B cell (primary cell): ENCODE measurements around the gene DGCR2. TPM values are rescaled to one million over a fixed set of nuclear protein-coding genes. Genes with fewer than 3 reads are reported as not detected.

ENCODE experiments used
- ATAC-seq: fragments of 200-7000 bp; cut with Tn5 transposase; one replicate; pipeline ENCODE4 v1.10.0; 2021; ENCODE audit warnings: low read depth, mild to moderate bottlenecking, moderate number of reproducible peaks, moderate library complexity
- CTCF ChIA-PET: fragments of 350-600 bp; sonication (Branson Sonifier 250); formaldehyde crosslinking; loops from one replicate; lab custom pipeline; 2021; ENCODE audit warnings: antibody characterized with exemption, inconsistent platforms; lab: Charles Lee
- POLR2A ChIA-PET: fragments of 350-600 bp; sonication (Branson Sonifier 250); formaldehyde crosslinking; loops from one replicate; lab custom pipeline; 2021; ENCODE audit warnings: antibody characterized with exemption; lab: Charles Lee
- DNase-seq: peaks from one replicate; pipeline ENCODE4 v3.0.0; 2013
- H2AFZ ChIP-seq: 2 replicates; pipeline ENCODE4 v1.6.1; 2012; ENCODE audit warnings: mild to moderate bottlenecking, low read depth, low read length; ENCODE audit not compliant: insufficient read depth, poor library complexity, severe bottlenecking
- H3K27ac ChIP-seq, 2 donors: 1 replicate in 1 of 2; 2 replicates in 1 of 2; pipeline ENCODE4 v1.5.1; 2012 to 2013; ENCODE audit warnings: low read length in 2 of 2, mild to moderate bottlenecking in 2 of 2, moderate library complexity in 1 of 2
- H3K27me3 ChIP-seq, 4 experiments: fragments of 200-600 bp in 1 of 4; sonication (generic) in 1 of 4; replicated peaks in 1 of 4; 1 replicate in 2 of 4; 2 replicates in 2 of 4; pipeline versions ENCODE4 v1.6.1 to v1.7.0; 2013 to 2016; ENCODE audit warnings: low read length in 3 of 4, mild to moderate bottlenecking in 2 of 4, mixed read lengths in 1 of 4, moderate library complexity in 1 of 4; ENCODE audit not compliant: insufficient read depth in 4 of 4, control insufficient read depth in 3 of 4; ENCODE audit errors: control extremely low read depth in 1 of 4
- H3K36me3 ChIP-seq, 2 experiments: replicated peaks in 1 of 2; 1 replicate in 1 of 2; 2 replicates in 1 of 2; pipeline versions ENCODE4 v1.6.1 to v1.7.1; 2013; ENCODE audit warnings: low read length in 1 of 2; ENCODE audit not compliant: insufficient read depth in 2 of 2, control insufficient read depth in 1 of 2; ENCODE audit errors: control extremely low read depth in 1 of 2, extremely low read depth in 1 of 2
- H3K4me1 ChIP-seq, 2 donors: fragments of 200-600 bp in 1 of 2; sonication (generic) in 1 of 2; 1 replicate in 1 of 2; 2 replicates in 1 of 2; pipeline versions ENCODE4 v1.5.1 to v1.6.1; 2013 to 2017; ENCODE audit warnings: low read length in 2 of 2; ENCODE audit not compliant: control insufficient read depth in 2 of 2, insufficient read depth in 2 of 2
- H3K4me2 ChIP-seq: replicated peaks from 2 replicates; pipeline ENCODE3; 2012; ENCODE audit warnings: mild to moderate bottlenecking, low read depth, low read length; ENCODE audit not compliant: poor library complexity, severe bottlenecking
- H3K4me3 ChIP-seq, 5 experiments: fragments of 200-600 bp in 1 of 5; sonication (generic) in 1 of 5; 1 replicate in 3 of 5; 2 replicates in 2 of 5; pipeline versions ENCODE4 v1.5.1 to v1.7.0; 2011 to 2016; ENCODE audit warnings: low read length in 4 of 5, mild to moderate bottlenecking in 4 of 5, low read depth in 2 of 5, control low read depth in 1 of 5, moderate library complexity in 1 of 5; ENCODE audit not compliant: insufficient read depth in 1 of 5; ENCODE audit errors: control extremely low read depth in 1 of 5, extremely low read depth in 1 of 5
- H3K79me2 ChIP-seq: fragments of 200-600 bp; sonication (generic); one replicate; pipeline ENCODE4 v1.6.0; 2016; ENCODE audit warnings: low read length; ENCODE audit not compliant: control insufficient read depth, insufficient read depth
- H3K9ac ChIP-seq: fragments of 200-600 bp; sonication (generic); 2 replicates; pipeline ENCODE4 v1.6.1; 2017; ENCODE audit warnings: mild to moderate bottlenecking, low read length, moderate library complexity
- H3K9me3 ChIP-seq, 3 donors: one replicate each; pipeline versions ENCODE4 v1.6.1 to v1.7.1; 2013; ENCODE audit warnings: low read length in 2 of 3; ENCODE audit not compliant: control insufficient read depth in 2 of 3, insufficient read depth in 1 of 3; ENCODE audit errors: control extremely low read depth in 1 of 3
- H4K20me1 ChIP-seq: 2 replicates; pipeline ENCODE4 v1.6.0; 2012; ENCODE audit warnings: mild to moderate bottlenecking, low read length; ENCODE audit not compliant: insufficient read depth, control insufficient read depth, poor library complexity, severe bottlenecking
- H3K27ac Mint-ChIP-seq: one replicate; pipeline ENCODE4 v1.8.0; 2021; ENCODE audit warnings: mixed read lengths
- H3K27me3 Mint-ChIP-seq: one replicate; pipeline ENCODE4 v1.8.0; 2021; ENCODE audit warnings: mixed read lengths
- H3K4me1 Mint-ChIP-seq: one replicate; pipeline ENCODE4 v1.8.0; 2021; ENCODE audit warnings: mixed read lengths
- H3K4me3 Mint-ChIP-seq: one replicate; pipeline ENCODE4 v1.8.0; 2021; ENCODE audit warnings: mixed read lengths
- H3K9me3 Mint-ChIP-seq: one replicate; pipeline ENCODE4 v1.8.0; 2022; ENCODE audit warnings: mixed read lengths; ENCODE audit not compliant: insufficient read depth
- CTCF ChIP-seq: fragments of 200-600 bp; IDR thresholded peaks from one replicate; pipeline ENCODE4 v1.8.0; 2022; ENCODE audit warnings: antibody characterized with exemption, mild to moderate bottlenecking
- EZH2 ChIP-seq: IDR thresholded peaks from 2 replicates; pipeline ENCODE4 v1.6.1; 2012; ENCODE audit warnings: borderline replicate concordance, low read depth, mild to moderate bottlenecking, moderate library complexity, low read length; ENCODE audit not compliant: insufficient read depth, poor library complexity, severe bottlenecking
- WGBS: methylation state at CpG from one replicate; pipeline ENCODE4 v1.1.5; 2013; ENCODE audit warnings: missing lambda C conversion rate; ENCODE audit not compliant: insufficient coverage; 5-methylcytosine and 5-hydroxymethylcytosine counted together
- intact Hi-C: fragments of 100-400 bp; cut with micrococcal nuclease; formaldehyde crosslinking; loops from one replicate; pipeline ENCODE4 v1.10.0; 2022
- polyA plus RNA-seq: library from polyadenylated mRNA; depleted of rRNA; stranded (reverse); fragments of >200 nt; gene quantifications from 2 replicates; pipeline ENCODE4 v1.2.3, GENCODE V29; 2012
- total RNA-seq, 2 donors: library from RNA; stranded (reverse); fragments of 120-200 nt in 1 of 2; gene quantifications; 1 replicate in 1 of 2; 2 replicates in 1 of 2; pipeline versions ENCODE4 v1.2.3 to v1.2.4, GENCODE V29; 2013 to 2022

Gene DGCR2
- total and polyA plus RNA-seq, 2 donors (not counting 1 experiment from before 2014, with no cell fraction given), result 28.8 to 49.5 TPM

GRCh38 chr22:19109198-19110063 lies 12.8 kb downstream of the DGCR2 start:
- H3K4me1 Mint-ChIP-seq, result peaks cover 59% of the 10 kb centered on the region

More at GRCh38 chr22:19109198-19110063, 12.8 kb downstream of the DGCR2 start:
- H3K27ac Mint-ChIP-seq, result peak overlapping the region; percentile 85
- peaks cover 99% of the 10 kb centered on the region for H3K79me2 ChIP-seq
- H3K4me2 ChIP-seq, result peak overlapping the region; percentile 67
- POLR2A ChIA-PET, result no interaction called here
- CTCF ChIA-PET, result interaction anchor here (1.1 to 1.5 kb wide), 3 partner anchors 35 to 369 kb away, joined by 3 read pairs; partner anchors contain the start of gene ESS2
- intact Hi-C loops, result loop anchor here (1.0 to 5.0 kb wide), 2 partner anchors 13 to 33 kb away; partner anchors contain the start of genes DGCR2 and ESS2
- peak overlapping the region; percentile 70 for H3K4me3 Mint-ChIP-seq
- H3K27me3 ChIP-seq, result no peaks in the 10 kb centered on the region
- H3K4me1 ChIP-seq, result peaks cover 25 to 47% of the 10 kb centered on the region in 2 donors
- H4K20me1 ChIP-seq, result peaks cover 68% of the 10 kb centered on the region
- H2AFZ ChIP-seq, result peak overlapping the region; percentile 7
- no peaks in the 10 kb centered on the region for H3K9me3 ChIP-seq
- H3K27me3 Mint-ChIP-seq, result no peaks in the 10 kb centered on the region
- ATAC-seq (peak; percentile 95), DNase-seq (peak; percentile 78)
- H3K36me3 ChIP-seq, result peaks cover 0 to 8% of the 10 kb centered on the region in 2 experiments
- peak overlapping the region; percentile 55 to 65 for H3K27ac ChIP-seq
- H3K4me3 ChIP-seq, result peak overlapping the region in 3 of 5 experiments; percentile 11 to 52 (median 35)
- H3K9me3 Mint-ChIP-seq, result no peaks in the 10 kb centered on the region
- H3K9ac ChIP-seq, result peak overlapping the region; percentile 40
- 7% methylated on average over 2 of the region's 7 CpGs for WGBS
- TF ChIP-seq EZH2 (no peak), CTCF (no peak)
